HG03039 (cell line): ENCODE measurements around the gene ZFC3H1.
A peak's percentile ranks its signal among the peaks of the same experiment; 100 is the strongest.
"Not testable (repeated sequence)": the region's sequence is repeated elsewhere in the genome, so short reads cannot be mapped to it uniquely, and the experiment has no call there.

Experiments used
- ATAC-seq: cut with Tn5 transposase; IDR thresholded peaks from one replicate; pipeline ENCODE4 v1.9.1; 2021; ENCODE audit warnings: mild to moderate bottlenecking, moderate library complexity; ENCODE audit not compliant: unreplicated experiment

The ZFC3H1 gene, protein sequence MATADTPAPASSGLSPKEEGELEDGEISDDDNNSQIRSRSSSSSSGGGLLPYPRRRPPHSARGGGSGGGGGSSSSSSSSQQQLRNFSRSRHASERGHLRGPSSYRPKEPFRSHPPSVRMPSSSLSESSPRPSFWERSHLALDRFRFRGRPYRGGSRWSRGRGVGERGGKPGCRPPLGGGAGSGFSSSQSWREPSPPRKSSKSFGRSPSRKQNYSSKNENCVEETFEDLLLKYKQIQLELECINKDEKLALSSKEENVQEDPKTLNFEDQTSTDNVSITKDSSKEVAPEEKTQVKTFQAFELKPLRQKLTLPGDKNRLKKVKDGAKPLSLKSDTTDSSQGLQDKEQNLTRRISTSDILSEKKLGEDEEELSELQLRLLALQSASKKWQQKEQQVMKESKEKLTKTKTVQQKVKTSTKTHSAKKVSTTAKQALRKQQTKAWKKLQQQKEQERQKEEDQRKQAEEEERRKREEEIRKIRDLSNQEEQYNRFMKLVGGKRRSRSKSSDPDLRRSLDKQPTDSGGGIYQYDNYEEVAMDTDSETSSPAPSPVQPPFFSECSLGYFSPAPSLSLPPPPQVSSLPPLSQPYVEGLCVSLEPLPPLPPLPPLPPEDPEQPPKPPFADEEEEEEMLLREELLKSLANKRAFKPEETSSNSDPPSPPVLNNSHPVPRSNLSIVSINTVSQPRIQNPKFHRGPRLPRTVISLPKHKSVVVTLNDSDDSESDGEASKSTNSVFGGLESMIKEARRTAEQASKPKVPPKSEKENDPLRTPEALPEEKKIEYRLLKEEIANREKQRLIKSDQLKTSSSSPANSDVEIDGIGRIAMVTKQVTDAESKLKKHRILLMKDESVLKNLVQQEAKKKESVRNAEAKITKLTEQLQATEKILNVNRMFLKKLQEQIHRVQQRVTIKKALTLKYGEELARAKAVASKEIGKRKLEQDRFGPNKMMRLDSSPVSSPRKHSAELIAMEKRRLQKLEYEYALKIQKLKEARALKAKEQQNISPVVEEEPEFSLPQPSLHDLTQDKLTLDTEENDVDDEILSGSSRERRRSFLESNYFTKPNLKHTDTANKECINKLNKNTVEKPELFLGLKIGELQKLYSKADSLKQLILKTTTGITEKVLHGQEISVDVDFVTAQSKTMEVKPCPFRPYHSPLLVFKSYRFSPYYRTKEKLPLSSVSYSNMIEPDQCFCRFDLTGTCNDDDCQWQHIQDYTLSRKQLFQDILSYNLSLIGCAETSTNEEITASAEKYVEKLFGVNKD (N-terminal part only)

DNA sequence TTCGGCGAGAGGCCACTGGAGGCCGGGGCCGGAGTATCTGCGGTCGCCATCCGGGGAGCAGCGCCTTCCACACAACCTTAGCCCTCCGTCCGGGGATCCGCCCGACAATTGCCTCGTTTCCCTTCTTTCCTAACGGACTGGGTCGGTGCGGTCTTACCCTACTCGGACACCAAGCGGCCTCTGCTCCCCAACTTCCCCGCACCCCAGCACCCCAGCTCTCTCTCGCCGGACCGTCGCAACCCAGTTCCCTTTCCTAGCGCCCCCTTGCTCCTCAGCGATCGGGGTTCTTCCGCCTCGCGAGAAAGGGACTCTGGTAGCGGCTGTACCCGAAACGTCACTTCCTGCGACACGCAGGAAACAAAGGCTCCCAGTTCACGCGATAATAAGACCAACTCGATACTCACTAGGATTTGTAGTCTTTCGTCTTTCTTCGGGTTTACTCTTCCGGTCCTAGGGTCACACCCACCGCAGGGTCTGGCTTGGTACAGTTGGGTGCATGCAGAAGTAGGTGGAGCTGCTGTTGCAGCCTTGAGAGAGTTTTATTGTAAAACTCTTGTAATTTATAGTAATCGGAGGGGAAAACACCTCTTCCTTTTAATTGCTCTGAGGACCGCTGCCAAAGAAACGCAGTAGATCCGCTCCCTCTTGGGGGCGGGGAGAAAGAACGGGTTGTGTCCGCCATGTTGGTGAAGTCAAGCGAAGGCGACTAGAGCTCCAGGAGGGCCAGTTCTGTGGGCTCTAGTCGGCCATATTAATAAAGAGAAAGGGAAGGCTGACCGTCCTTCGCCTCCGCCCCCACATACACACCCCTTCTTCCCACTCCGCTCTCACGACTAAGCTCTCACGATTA lies at the start of gene ZFC3H1, which contains the start of gene THAP2:
ZFC3H1 (minus strand) TSS at position 288 of the 850 bp plus-strand sequence; CDS start at position 50, 238 bp downstream.
THAP2 (plus strand) TSS at position 741 of the 850 bp plus-strand sequence. CDS start 209 bp downstream, outside the sequence.
- ATAC-seq = peak; percentile 90

- no peak for ATAC-seq
Observed at GRCh38 chr12:71710276-71711125, 46.9 kb upstream of the ZFC3H1 start.

- ATAC-seq = no peak
Observed at GRCh38 chr12:71708658-71709057, 45.0 kb upstream of the ZFC3H1 start.

DNA sequence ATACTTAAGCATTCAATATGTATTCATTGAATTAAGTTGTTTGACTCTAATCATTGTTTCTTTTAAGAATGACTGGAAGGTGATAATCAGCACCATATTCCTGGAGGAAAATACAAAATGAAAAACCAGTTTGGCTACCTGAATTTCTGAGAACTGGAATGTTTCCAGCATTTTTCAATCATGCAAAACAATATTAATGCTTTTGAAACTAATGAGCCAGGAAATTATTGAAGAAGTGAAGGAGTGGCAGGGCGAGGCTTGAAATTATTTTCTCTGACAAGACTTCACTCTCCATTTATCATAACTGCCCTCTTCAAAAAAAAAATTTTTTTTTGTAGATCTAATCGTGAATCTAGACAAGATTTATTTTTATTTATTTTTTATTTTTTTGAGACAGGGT lies 41.3 kb upstream of the ZFC3H1 start:
- no peak for ATAC-seq

DNA sequence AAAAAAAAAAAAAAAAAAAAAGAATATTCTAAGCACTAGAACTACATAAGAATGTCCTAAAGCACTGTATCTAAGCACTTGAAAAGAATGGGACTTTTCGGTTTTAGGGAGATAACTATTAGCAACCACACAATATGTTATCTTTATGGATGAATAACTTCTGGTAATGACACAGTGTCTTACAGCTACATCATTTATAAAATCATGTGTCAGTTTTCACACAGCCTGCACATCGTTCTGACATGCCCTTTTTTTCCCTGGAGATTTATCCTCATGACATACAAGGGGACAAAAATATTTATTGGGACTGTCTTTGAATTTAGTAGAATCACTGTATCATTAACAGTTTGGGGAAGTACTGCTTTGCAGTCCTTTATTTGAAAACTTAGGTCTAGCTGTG lies 39.6 kb upstream of the ZFC3H1 start:
- no peak for ATAC-seq

DNA sequence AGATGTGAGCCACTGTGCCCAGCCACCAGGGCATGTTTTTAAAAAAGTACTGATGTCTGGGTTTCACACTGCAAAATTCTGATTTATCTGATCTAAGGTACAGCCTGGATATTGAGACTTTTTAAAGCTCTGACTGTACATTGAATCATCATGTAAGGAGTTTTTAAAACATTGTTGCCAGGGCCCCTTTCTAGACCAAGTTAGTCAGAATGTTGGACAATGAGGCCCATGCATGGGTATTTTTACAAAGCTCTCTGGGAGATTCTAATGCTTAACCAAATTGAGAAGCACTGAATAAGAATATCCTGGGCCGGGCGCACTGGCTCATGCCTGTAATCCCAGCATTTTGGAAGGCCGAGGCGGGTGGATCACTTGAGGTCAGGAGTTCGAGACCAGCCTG lies 38.9 kb upstream of the ZFC3H1 start:
- ATAC-seq = no peak

DNA sequence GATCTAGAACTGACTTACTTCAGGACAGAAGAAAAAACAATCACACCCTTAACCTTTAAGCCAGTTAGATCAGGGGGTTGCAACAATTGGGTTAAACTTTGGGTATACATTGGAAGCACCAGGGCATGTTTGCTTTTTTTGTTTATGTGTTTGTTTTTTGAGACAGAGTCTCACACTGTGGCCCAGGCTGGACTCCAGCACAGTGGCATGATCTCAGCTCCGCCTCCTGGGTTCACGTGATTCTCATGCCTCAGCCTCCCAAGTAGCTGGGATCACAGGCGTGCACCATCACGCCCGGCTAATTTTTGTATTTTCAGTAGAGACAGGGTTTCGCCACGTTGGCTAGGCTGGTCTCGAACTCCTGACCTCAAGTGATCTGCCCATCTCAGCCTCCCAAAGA lies 38.5 kb upstream of the ZFC3H1 start:
- ATAC-seq = not testable (repeated sequence)

- ATAC-seq = no peak
Observed at GRCh38 chr12:71695782-71696181, 32.1 kb upstream of the ZFC3H1 start.

DNA sequence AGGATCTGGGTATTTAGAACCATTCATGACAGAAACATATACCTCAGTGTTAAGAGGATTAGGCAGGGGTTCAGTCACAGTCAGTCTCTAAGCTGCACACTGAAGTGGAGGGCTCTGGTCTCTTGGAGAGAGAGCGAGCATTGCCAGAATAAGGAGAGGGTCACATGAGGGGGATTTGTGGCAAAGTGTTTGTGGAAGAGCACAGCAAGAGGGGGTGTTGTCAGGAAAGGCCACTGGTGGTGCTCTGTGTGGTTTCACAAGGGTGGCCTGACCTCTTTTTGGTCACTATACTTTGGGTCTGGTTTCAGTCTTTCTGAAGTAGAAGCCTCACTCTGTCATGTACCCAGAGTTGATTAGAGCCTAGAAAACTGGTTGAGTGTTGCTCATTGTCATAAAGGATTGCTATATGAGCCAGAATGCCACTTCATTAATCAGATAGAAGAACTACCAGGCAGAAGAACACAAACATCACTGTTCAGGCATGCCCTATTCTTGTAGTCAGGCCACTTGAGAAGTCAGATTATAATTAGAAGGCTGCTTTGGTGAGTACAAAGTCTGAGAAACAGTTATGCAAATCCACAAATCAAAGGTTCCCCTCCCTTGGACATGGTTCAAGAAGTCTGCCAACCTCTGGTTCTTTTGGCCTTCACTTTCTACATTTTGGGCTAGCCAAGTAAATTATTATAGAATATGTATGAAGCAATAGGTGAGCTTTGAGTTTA lies 30.6 kb upstream of the ZFC3H1 start:
- ATAC-seq = peak; percentile 84

DNA sequence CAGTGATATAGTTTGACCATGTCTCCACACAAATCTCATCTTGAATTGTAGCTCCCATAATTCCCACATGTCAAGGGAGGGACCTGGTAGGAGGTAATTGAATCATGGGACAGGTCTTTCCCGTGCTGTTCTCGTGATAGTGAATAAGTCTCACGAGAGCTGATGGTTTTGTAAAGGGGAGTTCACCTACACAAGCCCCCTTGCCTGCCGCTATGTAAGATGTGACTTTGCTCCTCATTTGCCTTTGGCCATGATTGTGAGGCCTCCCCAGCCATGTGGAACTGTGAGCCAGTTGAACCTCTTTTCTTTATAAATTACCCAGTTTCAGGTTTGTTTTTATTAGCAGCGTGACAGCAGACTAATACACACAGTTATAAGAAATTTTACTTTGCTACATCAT lies 30.0 kb upstream of the ZFC3H1 start:
- ATAC-seq = peak; percentile 9

DNA sequence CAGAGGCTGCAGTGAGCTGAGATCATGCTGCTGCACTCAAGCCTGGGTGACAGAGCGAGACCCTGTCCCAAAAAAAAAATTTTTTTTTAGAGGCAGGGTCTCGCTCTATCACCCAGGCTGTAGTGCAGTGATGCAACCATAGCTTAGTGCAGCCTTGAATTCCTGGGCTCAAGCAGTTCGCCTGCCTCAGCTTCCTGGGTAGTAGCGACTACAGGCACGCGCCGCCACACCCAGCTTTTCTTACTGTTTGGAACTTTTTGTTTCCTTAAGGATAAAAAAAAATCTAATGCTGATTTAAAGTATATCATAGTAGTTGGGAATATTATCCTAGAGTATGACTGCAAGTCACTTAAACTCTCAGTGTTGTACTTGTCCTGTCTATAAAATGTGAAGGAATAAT lies 29.5 kb upstream of the ZFC3H1 start:
- ATAC-seq = no peak

DNA sequence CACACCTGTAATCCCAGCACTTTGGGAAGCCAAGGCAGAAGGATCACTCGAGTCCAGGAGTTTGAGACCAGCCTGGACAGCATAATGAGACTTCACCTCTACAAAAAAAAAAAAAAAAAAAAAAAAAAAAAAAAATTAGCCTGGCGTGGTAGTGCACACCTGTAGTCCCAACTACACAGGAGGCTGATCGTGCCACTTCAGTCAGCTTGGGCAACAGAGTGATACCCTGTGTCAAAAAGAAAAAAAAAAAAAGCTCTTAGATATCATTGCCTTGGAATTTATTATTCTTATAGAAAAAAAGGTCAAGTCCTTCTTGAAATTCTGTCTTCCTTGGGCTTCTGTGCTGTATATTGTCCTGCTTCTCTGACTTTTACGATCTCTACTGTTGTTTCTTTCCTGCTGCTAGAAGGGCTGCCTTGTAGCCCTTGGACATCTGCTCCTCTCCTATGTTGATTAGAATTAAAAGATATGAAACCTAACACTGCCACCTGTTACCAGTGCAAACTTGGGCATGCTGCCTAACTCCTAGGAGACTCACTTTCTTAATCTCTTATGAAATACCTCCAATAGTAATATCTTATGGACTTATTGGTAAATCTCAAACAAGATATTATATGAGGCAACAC lies 28.0 kb upstream of the ZFC3H1 start:
- no peak for ATAC-seq

DNA sequence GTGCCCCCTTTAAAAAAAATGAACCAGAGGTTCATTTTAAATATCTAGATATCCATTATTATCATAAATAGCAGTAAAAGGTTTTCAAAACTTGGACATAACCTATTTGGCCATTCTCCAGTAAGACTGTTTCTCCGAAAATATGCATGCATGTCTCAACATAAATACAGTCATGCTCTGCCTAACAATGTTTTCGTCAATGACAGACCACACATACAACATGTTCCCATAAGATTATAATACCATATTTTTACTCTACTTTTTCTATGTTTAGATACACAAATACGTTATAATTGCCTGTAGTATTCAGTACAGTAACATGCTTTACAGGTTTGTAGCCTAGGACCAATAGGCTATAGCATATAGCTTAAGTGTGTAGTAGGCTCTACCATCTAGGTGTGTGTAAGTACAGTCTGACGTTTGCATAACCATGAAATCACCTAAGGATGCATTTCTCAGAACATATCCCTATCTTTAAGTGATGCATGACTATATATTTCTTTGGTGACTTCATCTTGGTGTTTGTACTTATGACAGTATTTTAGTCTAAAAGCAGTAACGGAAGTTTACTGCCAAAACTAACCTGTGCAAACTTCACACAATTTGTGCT lies 25.4 kb upstream of the ZFC3H1 start:
- no peak for ATAC-seq

DNA sequence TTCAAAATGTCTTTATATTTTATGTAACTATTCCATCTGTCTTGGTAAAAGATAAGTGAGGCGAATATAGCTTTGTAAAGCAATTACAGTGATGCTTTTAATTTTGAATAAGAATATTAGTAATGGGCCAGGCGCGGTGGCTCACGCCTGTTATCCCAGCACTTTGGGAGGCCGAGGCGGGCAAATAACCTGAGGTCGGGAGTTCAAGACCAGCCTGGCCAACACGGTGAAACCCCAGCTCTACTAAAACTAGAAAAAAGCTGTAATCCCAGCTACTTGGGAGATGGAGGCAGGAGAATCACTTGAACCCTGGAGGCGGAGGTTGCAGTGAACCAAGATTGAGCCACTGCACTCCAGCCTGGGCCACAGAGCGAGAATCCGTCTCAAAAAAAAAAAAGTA lies 23.5 kb upstream of the ZFC3H1 start:
- not testable (repeated sequence) for ATAC-seq

GRCh38 chr12:71686658-71687025 lies 23.0 kb upstream of the ZFC3H1 start:
- ATAC-seq = no peak

DNA sequence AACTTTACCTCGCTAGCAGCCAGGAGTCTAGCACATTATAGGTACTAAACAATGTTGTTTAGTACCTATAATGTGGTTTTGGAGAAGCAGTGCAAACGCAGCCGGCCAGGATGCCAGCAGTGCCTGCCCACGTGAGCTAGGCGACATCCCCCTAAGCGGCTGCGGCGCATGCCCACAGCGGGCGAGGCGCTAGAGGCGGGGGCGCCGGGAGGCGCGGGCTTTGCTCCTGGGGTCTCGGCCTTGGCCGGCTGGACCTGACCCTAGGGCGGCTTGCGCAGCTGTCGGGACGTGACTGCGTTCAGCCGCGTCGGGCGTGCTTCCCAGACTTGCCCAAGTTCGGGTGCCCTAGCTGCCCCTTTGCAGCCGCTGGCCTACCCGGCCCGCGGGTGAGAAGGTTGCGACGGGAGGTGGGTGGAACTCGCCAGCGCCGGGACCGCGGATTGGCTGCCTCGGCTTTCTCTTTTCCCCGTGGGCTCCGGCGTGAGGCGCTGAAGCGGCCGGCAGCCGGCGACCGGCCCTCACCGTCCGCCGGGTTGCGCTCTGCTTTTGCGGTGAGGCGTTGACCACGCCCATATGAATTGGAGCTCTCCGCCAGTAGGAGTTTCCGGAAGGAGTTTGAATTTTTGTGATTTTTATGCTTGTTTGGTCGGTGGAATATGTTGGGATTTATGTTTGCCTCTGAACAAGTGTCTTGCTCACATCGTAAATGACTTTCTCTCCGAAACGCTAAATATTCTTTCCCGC lies 22.4 kb upstream of the ZFC3H1 start, which contains the start of gene TMEM19:
TMEM19 (plus strand) TSS at position 169 of the 744 bp plus-strand sequence. CDS start 599 bp downstream, outside the sequence.
- peak; percentile 81 for ATAC-seq
